K562 (cell line): ENCODE data around the gene RAI1. TPM values are rescaled to one million over a fixed set of nuclear protein-coding genes. Genes with fewer than 3 reads are reported as not detected.

Source experiments
- ATAC-seq: fragments of 200-7000 bp; cut with Tn5 transposase; 3 replicates; pipeline ENCODE4 v1.9.1; 2020; ENCODE audit warnings: moderate library complexity
- BruUV-seq: library from RNA; stranded (reverse); fragments of 400-500 nt; replicated peaks from 2 replicates; lab custom pipeline; 2021; lab: Mats Ljungman, UMichigan
- CTCF ChIA-PET: fragments of 300-600 bp; formaldehyde crosslinking; extraction: SDS; loops from one replicate; lab custom pipeline; 2021; ENCODE audit warnings: low intra/inter-chr PET ratio; lab: Yijun Ruan, JAX
- POLR2A ChIA-PET: fragments of 300-600, 350-650 bp; sonication (Branson Sonifier 250); formaldehyde crosslinking; extraction: SDS; loops from one replicate; lab custom pipeline; 2021; ENCODE audit warnings: antibody characterized with exemption, inconsistent platforms; lab: Yijun Ruan, JAX
- DNase-seq, 4 experiments: peaks; one replicate each; pipeline versions ENCODE4 v3.0.0 to v3.0.0-alpha.2; 2011 to 2018; ENCODE audit warnings: low spot score in 3 of 4, mixed read lengths in 3 of 4; ENCODE audit errors: extremely low read depth in 1 of 4
- FAIRE-seq: peaks from 2 replicates; lab custom pipeline; 2011; peaks lifted over from hg19 to GRCh38; lab: Jason Lieb, UNC
- H2AFZ ChIP-seq: 2 replicates; pipeline ENCODE4 v1.6.0; 2011; ENCODE audit warnings: low read depth, low read length, control low read depth, inconsistent platforms
- H3K27ac ChIP-seq: fragments of 200-600 bp; 3 replicates; pipeline ENCODE4 v1.8.0; 2011; ENCODE audit warnings: low read depth, mild to moderate bottlenecking, control low read depth, inconsistent platforms, low read length, moderate library complexity, mixed read lengths; ENCODE audit errors: extremely low read depth
- H3K27me3 ChIP-seq, 2 experiments: fragments of 300-600 bp in 1 of 2; 2 replicates in 1 of 2; 3 replicates in 1 of 2; pipeline versions ENCODE4 v1.6.0 to v1.8.0; 2011; ENCODE audit warnings: inconsistent platforms in 2 of 2, low read length in 2 of 2, mild to moderate bottlenecking in 1 of 2, mixed read lengths in 1 of 2, moderate library complexity in 1 of 2; ENCODE audit not compliant: control insufficient read depth in 2 of 2, insufficient read depth in 2 of 2
- H3K36me3 ChIP-seq: fragments of 300-600 bp; 3 replicates; pipeline ENCODE4 v1.8.0; 2011; ENCODE audit warnings: mild to moderate bottlenecking, low read length, inconsistent platforms; ENCODE audit not compliant: control insufficient read depth, insufficient read depth
- H3K4me1 ChIP-seq, 2 experiments: fragments of 200-600 bp in 1 of 2; replicated peaks in 1 of 2; 2 replicates in 1 of 2; 3 replicates in 1 of 2; pipeline versions ENCODE4 v1.5.1 to v1.8.0; 2011; ENCODE audit warnings: inconsistent platforms in 2 of 2, low read length in 2 of 2, mild to moderate bottlenecking in 1 of 2, mixed read lengths in 1 of 2, moderate library complexity in 1 of 2; ENCODE audit not compliant: control insufficient read depth in 2 of 2, insufficient read depth in 2 of 2
- H3K4me2 ChIP-seq: 2 replicates; pipeline ENCODE4 v1.6.1; 2011; ENCODE audit warnings: low read length, control low read depth, inconsistent platforms, mixed read lengths; ENCODE audit not compliant: insufficient read depth
- H3K4me3 ChIP-seq: fragments of 200-600 bp; sonication (generic), shearing (Covaris generic); 2 replicates; pipeline ENCODE4 v1.5.1; 2016; ENCODE audit warnings: control low read depth, inconsistent platforms
- H3K79me2 ChIP-seq: fragments of 200-600 bp; 3 replicates; pipeline ENCODE4 v1.8.0; 2011; ENCODE audit warnings: low read length, inconsistent platforms; ENCODE audit not compliant: control insufficient read depth, insufficient read depth
- H3K9ac ChIP-seq, 2 experiments: 2 replicates each; pipeline versions ENCODE4 v1.6.0 to v1.6.1; 2011; ENCODE audit warnings: low read depth in 2 of 2, low read length in 2 of 2, control low read depth in 1 of 2, inconsistent platforms in 1 of 2, mild to moderate bottlenecking in 1 of 2, mixed read lengths in 1 of 2; ENCODE audit not compliant: insufficient read depth in 1 of 2
- H3K9me1 ChIP-seq: one replicate; pipeline ENCODE4 v1.6.0; 2011; ENCODE audit warnings: inconsistent platforms, mild to moderate bottlenecking, low read length, moderate library complexity; ENCODE audit not compliant: control insufficient read depth, insufficient read depth
- H3K9me3 ChIP-seq: replicated peaks from 2 replicates; pipeline ENCODE4 v1.5.1; 2011; ENCODE audit warnings: low read depth, low read length, inconsistent platforms; ENCODE audit not compliant: control insufficient read depth, insufficient read depth
- H4K20me1 ChIP-seq: replicated peaks from 2 replicates; pipeline ENCODE4 v1.6.1; 2011; ENCODE audit warnings: low read length, inconsistent platforms, mixed read lengths; ENCODE audit not compliant: control insufficient read depth, insufficient read depth
- CBX1 ChIP-seq: sonication (generic); IDR thresholded peaks from 2 replicates; pipeline ENCODE4 v1.6.1; 2016; ENCODE audit warnings: antibody characterized with exemption, low read depth, mild to moderate bottlenecking
- CCAR2 ChIP-seq: fragments of 200-400 bp; formaldehyde crosslinking; IDR thresholded peaks from 2 replicates; pipeline ENCODE4 v1.6.1; 2017; ENCODE audit warnings: mild to moderate bottlenecking, low read depth, low read length
- ESRRB ChIP-seq: fragments of 250-450 bp; sonication (Bioruptor Pico); IDR thresholded peaks from 2 replicates; pipeline ENCODE4 v1.5.0; 2020; ENCODE audit warnings: mild to moderate bottlenecking, moderate library complexity, borderline replicate concordance
- HIVEP1 ChIP-seq: fragments of 250-450 bp; sonication (Bioruptor Pico); IDR thresholded peaks from 2 replicates; pipeline ENCODE4 v1.4.0; 2020; ENCODE audit warnings: mild to moderate bottlenecking
- HMG20A ChIP-seq: fragments of 450-650 bp; formaldehyde crosslinking; conservative IDR thresholded peaks from 2 replicates; pipeline ENCODE4 v1.4.0; 2020; ENCODE audit warnings: mild to moderate bottlenecking, mixed read lengths
- HOXB6 ChIP-seq: fragments of 250-450 bp; sonication (Bioruptor Pico); IDR thresholded peaks from 2 replicates; pipeline ENCODE4 v1.5.1; 2022; ENCODE audit warnings: mild to moderate bottlenecking, borderline replicate concordance
- MIER1 ChIP-seq: fragments of 450-650 bp; IDR thresholded peaks from 2 replicates; pipeline ENCODE4 v1.6.1; 2016; ENCODE audit warnings: antibody characterized with exemption, mild to moderate bottlenecking, low read depth
- MYNN ChIP-seq, 2 experiments: sonication (generic); formaldehyde crosslinking in 1 of 2; IDR thresholded peaks; 2 replicates each; pipeline versions ENCODE4 v1.5.0 to v1.6.1; 2016 to 2020; ENCODE audit warnings: antibody characterized with exemption in 1 of 2, missing genetic modification reagents in 1 of 2
- NFXL1 ChIP-seq: fragments of 450-650 bp; formaldehyde crosslinking; IDR thresholded peaks from 2 replicates; pipeline ENCODE4 v1.4.0; 2021; ENCODE audit warnings: mild to moderate bottlenecking
- PTBP1 ChIP-seq: fragments of 200-400 bp; formaldehyde crosslinking; IDR thresholded peaks from 2 replicates; pipeline ENCODE4 v1.6.1; 2017; ENCODE audit warnings: low read depth, low read length
- RBM17 ChIP-seq: fragments of 200-400 bp; formaldehyde crosslinking; IDR thresholded peaks from 2 replicates; pipeline ENCODE4 v1.6.1; 2017; ENCODE audit warnings: low read depth, mild to moderate bottlenecking, low read length, borderline replicate concordance
- SMARCB1 ChIP-seq: IDR thresholded peaks from 2 replicates; pipeline ENCODE4 v1.6.1; 2011; ENCODE audit warnings: improper control_type of control experiment, low read depth; ENCODE audit not compliant: insufficient read length
- SREBF2 ChIP-seq: sonication (generic); formaldehyde crosslinking; IDR thresholded peaks from 2 replicates; pipeline ENCODE4 v1.4.0; 2020; ENCODE audit warnings: mild to moderate bottlenecking, missing genetic modification reagents
- ZNF449 ChIP-seq: fragments of 250-450 bp; sonication (Bioruptor Pico); IDR thresholded peaks from 2 replicates; pipeline ENCODE4 v1.8.0; 2022; ENCODE audit warnings: moderate library complexity, mild to moderate bottlenecking, inconsistent platforms
- in situ Hi-C: fragments of 300-500 bp; cut with MboI; formaldehyde crosslinking; loops from 4 replicates; pipeline ENCODE4 v1.15.0; 2018; ENCODE audit warnings: inconsistent platforms, mixed read lengths
- intact Hi-C: fragments of 100-400 bp; cut with micrococcal nuclease; formaldehyde crosslinking; loops from 2 replicates; pipeline ENCODE4 v1.14.2; 2022
- polyA plus RNA-seq, 8 experiments: library from polyadenylated mRNA; depleted of rRNA in 4 of 8; stranded (reverse) in 5 of 8; unstranded in 3 of 8; fragments of >200 nt; fragmentation: Nextera tagmentation in 2 of 8; fragmentation: Illumina TruSeq in 1 of 8; extraction: Ambion mirVana in 2 of 8; extraction: Trizol in 1 of 8; gene quantifications; 2 replicates each; pipeline versions ENCODE4 v1.2.1 to v1.2.3, GENCODE V29; 2011 to 2014; ENCODE audit warnings: inconsistent platforms in 1 of 8, missing spikeins in 1 of 8
- total RNA-seq, 7 experiments: library from RNA; depleted of rRNA in 6 of 7; stranded (reverse); fragments of >200 nt in 6 of 7; fragmentation: Illumina TruSeq in 2 of 7; extraction: Trizol in 2 of 7; gene quantifications; 2 replicates each; pipeline versions ENCODE4 v1.2.1 to v1.2.3, GENCODE V29; 2011 to 2021; ENCODE audit warnings: low replicate concordance in 1 of 7
- TF ChIP-seq, protein P1 (sequence below): fragments of 250-450 bp; sonication (Bioruptor Pico); IDR thresholded peaks from 2 replicates; pipeline ENCODE4 v1.8.0; 2021; ENCODE audit warnings: mild to moderate bottlenecking, moderate library complexity
- TF ChIP-seq, protein P2 (sequence below): sonication (generic); formaldehyde crosslinking; IDR thresholded peaks from 2 replicates; pipeline ENCODE4 v1.8.0; 2022; ENCODE audit warnings: missing genetic modification reagents, mild to moderate bottlenecking, moderate library complexity, borderline replicate concordance
- TF ChIP-seq, protein P3 (sequence below): sonication (generic); formaldehyde crosslinking; IDR thresholded peaks from 2 replicates; pipeline ENCODE4 v1.8.1; 2023; ENCODE audit warnings: mild to moderate bottlenecking, missing genetic modification reagents

The RAI1 gene
- total and polyA plus RNA-seq, 9 of the 15 experiments (the other 6 are each of a cell fraction or from before 2014, with no cell fraction given) = 0.68 to 19.9 (median 5.5) TPM

GRCh38 chr17:17708295-17708694 lies 27.0 kb downstream of the RAI1 start:
- no peak for ATAC-seq
- H3K27me3 ChIP-seq = no peaks in the 10 kb centered on the region
- TF ChIP-seq CBX1 (no peak), MIER1 (no peak), HOXB6 (no peak), SREBF2 (no peak), PTBP1 (no peak), HIVEP1 (CRISPR knock-in tag) (no peak), MYNN (IDR thresholded peaks at IDR 0.05) (no peak), MYNN (CRISPR knock-in tag; IDR thresholded peaks at IDR 0.05) (no peak), ESRRB (CRISPR knock-in tag) (no peak), NFXL1 (CRISPR knock-in tag) (no peak), RBM17 (no peak), HMG20A (CRISPR knock-in tag) (no peak), CCAR2 (no peak), SMARCB1 (no peak), ZNF449 (CRISPR knock-in tag) (no peak)
- TF ChIP-seq, protein P1, sequence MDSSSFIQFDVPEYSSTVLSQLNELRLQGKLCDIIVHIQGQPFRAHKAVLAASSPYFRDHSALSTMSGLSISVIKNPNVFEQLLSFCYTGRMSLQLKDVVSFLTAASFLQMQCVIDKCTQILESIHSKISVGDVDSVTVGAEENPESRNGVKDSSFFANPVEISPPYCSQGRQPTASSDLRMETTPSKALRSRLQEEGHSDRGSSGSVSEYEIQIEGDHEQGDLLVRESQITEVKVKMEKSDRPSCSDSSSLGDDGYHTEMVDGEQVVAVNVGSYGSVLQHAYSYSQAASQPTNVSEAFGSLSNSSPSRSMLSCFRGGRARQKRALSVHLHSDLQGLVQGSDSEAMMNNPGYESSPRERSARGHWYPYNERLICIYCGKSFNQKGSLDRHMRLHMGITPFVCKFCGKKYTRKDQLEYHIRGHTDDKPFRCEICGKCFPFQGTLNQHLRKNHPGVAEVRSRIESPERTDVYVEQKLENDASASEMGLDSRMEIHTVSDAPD = no peak
- TF ChIP-seq, protein P2, sequence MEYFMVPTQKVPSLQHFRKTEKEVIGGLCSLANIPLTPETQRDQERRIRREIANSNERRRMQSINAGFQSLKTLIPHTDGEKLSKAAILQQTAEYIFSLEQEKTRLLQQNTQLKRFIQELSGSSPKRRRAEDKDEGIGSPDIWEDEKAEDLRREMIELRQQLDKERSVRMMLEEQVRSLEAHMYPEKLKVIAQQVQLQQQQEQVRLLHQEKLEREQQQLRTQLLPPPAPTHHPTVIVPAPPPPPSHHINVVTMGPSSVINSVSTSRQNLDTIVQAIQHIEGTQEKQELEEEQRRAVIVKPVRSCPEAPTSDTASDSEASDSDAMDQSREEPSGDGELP (CRISPR knock-in tag) = no peak
- TF ChIP-seq, protein P3, sequence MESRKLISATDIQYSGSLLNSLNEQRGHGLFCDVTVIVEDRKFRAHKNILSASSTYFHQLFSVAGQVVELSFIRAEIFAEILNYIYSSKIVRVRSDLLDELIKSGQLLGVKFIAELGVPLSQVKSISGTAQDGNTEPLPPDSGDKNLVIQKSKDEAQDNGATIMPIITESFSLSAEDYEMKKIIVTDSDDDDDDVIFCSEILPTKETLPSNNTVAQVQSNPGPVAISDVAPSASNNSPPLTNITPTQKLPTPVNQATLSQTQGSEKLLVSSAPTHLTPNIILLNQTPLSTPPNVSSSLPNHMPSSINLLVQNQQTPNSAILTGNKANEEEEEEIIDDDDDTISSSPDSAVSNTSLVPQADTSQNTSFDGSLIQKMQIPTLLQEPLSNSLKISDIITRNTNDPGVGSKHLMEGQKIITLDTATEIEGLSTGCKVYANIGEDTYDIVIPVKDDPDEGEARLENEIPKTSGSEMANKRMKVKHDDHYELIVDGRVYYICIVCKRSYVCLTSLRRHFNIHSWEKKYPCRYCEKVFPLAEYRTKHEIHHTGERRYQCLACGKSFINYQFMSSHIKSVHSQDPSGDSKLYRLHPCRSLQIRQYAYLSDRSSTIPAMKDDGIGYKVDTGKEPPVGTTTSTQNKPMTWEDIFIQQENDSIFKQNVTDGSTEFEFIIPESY (CRISPR knock-in tag) = no peak
- peaks cover 0 to 31% of the 10 kb centered on the region in 2 experiments; a peak in 4 of 5 replicates for H3K4me1 ChIP-seq
- in situ Hi-C loops (no loop called here), intact Hi-C loops (no loop called here)
- H2AFZ ChIP-seq = no peak overlapping the region
- no peak overlapping the region for H3K27ac ChIP-seq
- no TSS peak for BruUV-seq
- DNase-seq = no peak
- CTCF ChIA-PET = no interaction called here
- no peak overlapping the region for H3K4me2 ChIP-seq
- no peaks in the 10 kb centered on the region; the same call in 1 of the 2 replicates for H4K20me1 ChIP-seq
- no peak for FAIRE-seq
- H3K4me3 ChIP-seq = no peak overlapping the region
- no peaks in the 10 kb centered on the region for H3K9me3 ChIP-seq
- no peak overlapping the region for H3K9ac ChIP-seq
- no peaks in the 10 kb centered on the region for H3K9me1 ChIP-seq
- POLR2A ChIA-PET = interaction anchor here (0.8 kb wide), 1 partner anchor 16 kb away, joined by 3 read pairs; no protein-coding TSS in a partner anchor
- H3K36me3 ChIP-seq = no peaks in the 10 kb centered on the region
- peaks cover 18% of the 10 kb centered on the region for H3K79me2 ChIP-seq
